ENCODE data around the gene SEMA3C. TPM values are rescaled to one million over a fixed set of nuclear protein-coding genes. Genes with fewer than 3 reads are reported as not detected.

Gene SEMA3C
- total RNA-seq, 1 donor from 2014 or later = 111 TPM

GRCh38 chr7:80825499-80825898 is 93.4 kb downstream of the SEMA3C start:
- no peak for DNase-seq (ENCODE audit: low spot score)

GRCh38 chr7:80824253-80824652 is 94.6 kb downstream of the SEMA3C start:
- no peak for DNase-seq (ENCODE audit: low spot score)

- no peak for DNase-seq (ENCODE audit: low spot score)
These were observed 95.8 kb downstream of the SEMA3C start for GRCh38 chr7:80823057-80823456.

- no peak for DNase-seq (ENCODE audit: low spot score)
These were observed 97.0 kb downstream of the SEMA3C start for GRCh38 chr7:80821771-80822319.

- DNase-seq (ENCODE audit: low spot score) = no peak
These were observed 99.3 kb downstream of the SEMA3C start for GRCh38 chr7:80819503-80819902.

GRCh38 chr7:80818181-80818580 is 100.7 kb downstream of the SEMA3C start:
- DNase-seq (ENCODE audit: low spot score) = no peak

GRCh38 chr7:80816806-80817205 is 102.0 kb downstream of the SEMA3C start:
- no peak for DNase-seq (ENCODE audit: low spot score)

- no peak for DNase-seq (ENCODE audit: low spot score)
These were observed 103.1 kb downstream of the SEMA3C start for GRCh38 chr7:80815733-80816132.

- DNase-seq (ENCODE audit: low spot score) = no peak
These were observed 109.3 kb downstream of the SEMA3C start for GRCh38 chr7:80809545-80809944.

GRCh38 chr7:80807166-80807900 is 111.5 kb downstream of the SEMA3C start:
- DNase-seq (ENCODE audit: low spot score) = no peak

- no peak for DNase-seq (ENCODE audit: low spot score)
These were observed 112.2 kb downstream of the SEMA3C start for GRCh38 chr7:80806663-80807062.

GRCh38 chr7:80804589-80804988 is 114.3 kb downstream of the SEMA3C start:
- no peak for DNase-seq (ENCODE audit: low spot score)

GRCh38 chr7:80802527-80802926 is 116.3 kb downstream of the SEMA3C start:
- no peak for DNase-seq (ENCODE audit: low spot score)

GRCh38 chr7:80794631-80795573 is 123.9 kb downstream of the SEMA3C start:
- no peak for DNase-seq (ENCODE audit: low spot score)

- no peak for DNase-seq (ENCODE audit: low spot score)
These were observed 127.3 kb downstream of the SEMA3C start for GRCh38 chr7:80791509-80791929.

- DNase-seq (ENCODE audit: low spot score) = no peak
These were observed 128.0 kb downstream of the SEMA3C start for GRCh38 chr7:80790877-80791276.

- DNase-seq (ENCODE audit: low spot score) = no peak
These were observed 131.1 kb downstream of the SEMA3C start for GRCh38 chr7:80787721-80788120.

- DNase-seq (ENCODE audit: low spot score) = no peak
These were observed 132.8 kb downstream of the SEMA3C start for GRCh38 chr7:80785961-80786536.

GRCh38 chr7:80785276-80785675 is 133.6 kb downstream of the SEMA3C start:
- no peak for DNase-seq (ENCODE audit: low spot score)

GRCh38 chr7:80783678-80784327 is 135.0 kb downstream of the SEMA3C start:
- no peak for DNase-seq (ENCODE audit: low spot score)

GRCh38 chr7:80783186-80783677 is 135.6 kb downstream of the SEMA3C start:
- DNase-seq (ENCODE audit: low spot score) = no peak

Measured in ureter (tissue), 1 donor.